Measurements from ENCODE around the gene SEZ6L. TPM values are rescaled to one million over a fixed set of nuclear protein-coding genes. Genes with fewer than 3 reads are reported as not detected.

The SEZ6L gene
- total and polyA plus RNA-seq, 10 of the 15 experiments (the other 5 are each of a cell fraction or from before 2014, with no cell fraction given): not detected

- no peak for TF ChIP-seq ZNF687 (IDR thresholded peaks at IDR 0.05)
Measured at GRCh38 chr22:26214466-26214865, 45.2 kb downstream of the SEZ6L start (continued).

- Histone ChIP-seq H3K4me2 (ENCODE audit: control insufficient read depth, insufficient read depth) (no peak overlapping the region), H3K9me3 (replicated peaks; ENCODE audit: control insufficient read depth, insufficient read depth, low read length) (no peaks in the 10 kb centered on the region), H3K27ac (ENCODE audit: control insufficient read depth, insufficient read depth) (no peak overlapping the region), H4K20me1 (ENCODE audit: control insufficient read depth, insufficient read depth) (no peaks in the 10 kb centered on the region), H3K4me3 (no peak overlapping the region), H3K4me1 (ENCODE audit: control insufficient read depth, insufficient read depth, low read length) (no peaks in the 10 kb centered on the region), H3K9ac (ENCODE audit: control insufficient read depth, insufficient read depth, low read length) (no peak overlapping the region), H3K79me2 (ENCODE audit: control insufficient read depth, insufficient read depth, low read length) (no peaks in the 10 kb centered on the region), H3K27me3 (replicated peaks in 1 of 2; ENCODE audit: control insufficient read depth in 2 of 2, insufficient read depth in 2 of 2, low read length in 1 of 2) (no peaks in the 10 kb centered on the region; a peak in 1 of 4 replicates), H2AFZ (ENCODE audit: control insufficient read depth, low read depth, low read length) (no peak overlapping the region), H3K36me3 (ENCODE audit: control insufficient read depth in 2 of 2, insufficient read depth in 2 of 2, low read length in 1 of 2) (no peaks in the 10 kb centered on the region)
- no peak for ATAC-seq
- no TSS peak for BruUV-seq (replicated peaks)
- intact Hi-C loops (cut with micrococcal nuclease; ENCODE audit: unreplicated experiment) (no loop called here), in situ Hi-C loops (cut with MboI) (no loop called here)
- 12% methylated on average over 7 of the region's 7 CpGs for WGBS (ENCODE audit: insufficient coverage, insufficient replicate concordance, low lambda C conversion rate, missing lambda C conversion rate)
- POLR2A ChIA-PET: no interaction called here
- no peak for FAIRE-seq
- TF ChIP-seq RCOR1 (conservative IDR thresholded peaks at IDR 0.05; ENCODE audit: low read depth, low read length) (no peak), ZBTB40 (IDR thresholded peaks at IDR 0.05; ENCODE audit: borderline replicate concordance) (no peak), SMAD1 (IDR thresholded peaks at IDR 0.05; ENCODE audit: low read depth, partially characterized antibody) (no peak), BCL3 (IDR thresholded peaks at IDR 0.05; ENCODE audit: borderline replicate concordance, insufficient read depth, low read depth, low read length, poor library complexity, severe bottlenecking) (no peak)
- CTCF ChIA-PET: no interaction called here
- SMC1A ChIA-PET (ENCODE audit: uncharacterized antibody, unreplicated experiment): no interaction called here
- RAD21 ChIA-PET (ENCODE audit: unreplicated experiment): no interaction called here
- no peak for DNase-seq (ENCODE audit: low read depth, low spot score)
Measured at GRCh38 chr22:26215736-26216135, 46.5 kb downstream of the SEZ6L start.
